Liver (tissue), 9 donors: ENCODE measurements around the gene ENPP3. TPM values are rescaled to one million over a fixed set of nuclear protein-coding genes. Genes with fewer than 3 reads are reported as not detected.

Experiments
- DNase-seq: peaks from one replicate; pipeline ENCODE4 v3.0.0-alpha.2; 2017; ENCODE audit warnings: low spot score
- H3K27ac ChIP-seq, 2 donors: one replicate each; pipeline ENCODE4 v1.7.0; 2013; ENCODE audit warnings: inconsistent platforms in 2 of 2, low read length in 2 of 2, control low read depth in 1 of 2, low read depth in 1 of 2, mild to moderate bottlenecking in 1 of 2
- H3K27me3 ChIP-seq, 4 donors: one replicate each; pipeline versions ENCODE4 v1.6.1 to v1.7.0; 2013; ENCODE audit warnings: low read length in 3 of 4, inconsistent platforms in 1 of 4, mild to moderate bottlenecking in 1 of 4, moderate library complexity in 1 of 4; ENCODE audit not compliant: control insufficient read depth in 4 of 4, insufficient read depth in 4 of 4
- H3K36me3 ChIP-seq, 4 donors: one replicate each; pipeline versions ENCODE4 v1.6.1 to v1.7.0; 2013; ENCODE audit warnings: low read length in 3 of 4, mild to moderate bottlenecking in 3 of 4, low read depth in 1 of 4, moderate library complexity in 1 of 4; ENCODE audit not compliant: control insufficient read depth in 4 of 4, insufficient read depth in 3 of 4
- H3K4me1 ChIP-seq, 4 donors: one replicate each; pipeline versions ENCODE4 v1.6.1 to v1.7.0; 2013; ENCODE audit warnings: low read length in 3 of 4, mild to moderate bottlenecking in 3 of 4, moderate library complexity in 1 of 4; ENCODE audit not compliant: control insufficient read depth in 4 of 4, insufficient read depth in 4 of 4
- H3K4me3 ChIP-seq, 3 donors: one replicate each; pipeline versions ENCODE4 v1.6.1 to v1.7.0; 2013; ENCODE audit warnings: low read length in 3 of 3, control low read depth in 1 of 3, low read depth in 1 of 3, mild to moderate bottlenecking in 1 of 3
- H3K9ac ChIP-seq, 2 donors: one replicate each; pipeline ENCODE4 v1.7.0; 2013; ENCODE audit warnings: low read length in 2 of 2, mild to moderate bottlenecking in 2 of 2, moderate library complexity in 2 of 2, control low read depth in 1 of 2, low read depth in 1 of 2
- H3K9me3 ChIP-seq, 4 donors: one replicate each; pipeline versions ENCODE4 v1.6.1 to v1.7.0; 2013; ENCODE audit warnings: low read length in 3 of 4; ENCODE audit not compliant: control insufficient read depth in 4 of 4
- ATF3 ChIP-seq: IDR thresholded peaks from 2 replicates; pipeline ENCODE4 v1.6.1; 2016; ENCODE audit warnings: antibody characterized with exemption
- CTCF ChIP-seq: fragments of 150-350 bp; IDR thresholded peaks from 2 replicates; pipeline ENCODE4 v1.5.1; 2017; ENCODE audit warnings: improper control_type of control experiment, low read depth, low read length; ENCODE audit not compliant: missing input control
- EGR1 ChIP-seq, 2 donors: IDR thresholded peaks; 2 replicates each; pipeline ENCODE4 v1.6.1; 2016 to 2018; ENCODE audit warnings: antibody characterized with exemption in 2 of 2, low read depth in 2 of 2
- GABPA ChIP-seq, 2 donors: IDR thresholded peaks in 1 of 2; conservative IDR thresholded peaks in 1 of 2; 2 replicates each; pipeline ENCODE4 v1.6.1; 2016; ENCODE audit warnings: antibody characterized with exemption in 2 of 2, mild to moderate bottlenecking in 1 of 2, moderate library complexity in 1 of 2
- HNF4A ChIP-seq, 2 donors: conservative IDR thresholded peaks; 2 replicates each; pipeline ENCODE4 v1.6.1; 2016; ENCODE audit warnings: antibody characterized with exemption in 2 of 2, mild to moderate bottlenecking in 2 of 2
- HNF4G ChIP-seq: IDR thresholded peaks from 2 replicates; pipeline ENCODE4 v1.6.1; 2016; ENCODE audit warnings: antibody characterized with exemption
- JUND ChIP-seq, 2 donors: IDR thresholded peaks; 2 replicates each; pipeline ENCODE4 v1.6.1; 2016; ENCODE audit warnings: antibody characterized with exemption in 2 of 2
- MAX ChIP-seq: IDR thresholded peaks from 2 replicates; pipeline ENCODE4 v1.6.1; 2016; ENCODE audit warnings: antibody characterized with exemption
- NR2F2 ChIP-seq: IDR thresholded peaks from 2 replicates; pipeline ENCODE4 v1.6.1; 2016; ENCODE audit warnings: antibody characterized with exemption
- RAD21 ChIP-seq, 2 donors: IDR thresholded peaks; 2 replicates each; pipeline ENCODE4 v1.6.1; 2016; ENCODE audit warnings: antibody characterized with exemption in 2 of 2, mild to moderate bottlenecking in 2 of 2
- RXRA ChIP-seq, 2 donors: IDR thresholded peaks; 2 replicates each; pipeline ENCODE4 v1.6.1; 2017 to 2018; ENCODE audit warnings: antibody characterized with exemption in 2 of 2, mild to moderate bottlenecking in 1 of 2
- SP1 ChIP-seq: IDR thresholded peaks from 2 replicates; pipeline ENCODE4 v1.6.1; 2018; ENCODE audit warnings: antibody characterized with exemption, mild to moderate bottlenecking
- TAF1 ChIP-seq: conservative IDR thresholded peaks from 2 replicates; pipeline ENCODE4 v1.6.1; 2016; ENCODE audit warnings: antibody characterized with exemption, mild to moderate bottlenecking
- ZBTB33 ChIP-seq: IDR thresholded peaks from 2 replicates; pipeline ENCODE4 v1.6.1; 2016; ENCODE audit warnings: antibody characterized with exemption
- WGBS: extraction: QIAGEN DNeasy Blood & Tissue Kit; methylation state at CpG from one replicate; pipeline ENCODE4 v1.1.7; 2013; 5-methylcytosine and 5-hydroxymethylcytosine counted together
- polyA plus RNA-seq, 2 donors: library from polyadenylated mRNA; stranded (reverse) in 1 of 2; unstranded in 1 of 2; fragments of 200-250 nt in 1 of 2; fragments of >200 nt in 1 of 2; fragmentation: Nextera tagmentation in 1 of 2; extraction: Ambion mirVana in 1 of 2; gene quantifications; one replicate each; pipeline versions ENCODE4 v1.2.1 to v1.2.3, GENCODE V29; 2013 to 2015
- total RNA-seq, 2 donors: library from RNA; depleted of rRNA; stranded (reverse); fragments of >200 nt; gene quantifications; one replicate each; pipeline ENCODE4 v1.2.3, GENCODE V29; 2014
- TF ChIP-seq, protein P1 (sequence below): IDR thresholded peaks from 2 replicates; pipeline ENCODE4 v1.6.1; 2016; ENCODE audit warnings: antibody characterized with exemption, mild to moderate bottlenecking
- donor health status: healthy.
- donor health status: healthy.
- donor health status: healthy.
- donor health status: healthy.
- donor health status: healthy.

Gene ENPP3
- total and polyA plus RNA-seq, 4 donors = 0.51 to 6.1 (median 1.1) TPM

DNA sequence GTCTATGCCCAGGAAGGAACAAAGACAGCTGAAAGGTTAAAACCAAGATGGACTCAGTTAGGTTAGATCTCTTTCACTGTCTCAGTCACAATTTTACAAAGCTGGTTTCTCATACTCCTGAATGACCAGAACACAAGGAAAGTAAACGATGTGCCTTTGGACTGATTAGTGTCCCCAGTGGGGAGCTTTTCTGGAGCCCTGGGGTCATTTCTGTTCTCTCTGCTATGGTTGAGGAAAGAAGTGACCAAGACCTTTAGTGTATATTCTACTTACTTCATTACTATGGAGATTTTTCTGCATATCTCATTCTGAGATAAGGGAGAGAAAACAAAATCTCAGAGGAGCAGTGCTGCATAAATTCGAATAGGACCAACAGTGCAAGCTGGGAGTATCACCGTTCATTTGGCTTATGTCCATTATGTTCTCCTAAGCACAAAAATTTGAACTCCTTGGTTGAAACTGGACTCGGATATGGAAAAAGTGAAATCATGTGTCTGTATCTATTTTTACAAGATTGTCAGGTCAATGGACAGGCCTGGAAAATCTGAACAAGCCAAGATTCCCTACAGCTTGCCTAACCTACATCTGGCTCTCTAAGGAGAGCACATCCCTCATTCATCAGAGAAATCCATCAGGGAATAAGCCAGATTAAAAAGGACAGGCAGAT, 136.3 kb downstream of the ENPP3 start:
- DNase-seq = no peak
- H3K27me3 ChIP-seq = no peaks in the 10 kb centered on the region
- H3K36me3 ChIP-seq = no peaks in the 10 kb centered on the region
- no peak for TF ChIP-seq HNF4G
- H3K4me3 ChIP-seq = no peak overlapping the region
- no peak overlapping the region for H3K9ac ChIP-seq
- H3K9me3 ChIP-seq = no peaks in the 10 kb centered on the region
- 77% methylated on average over 4 of the region's 4 CpGs for WGBS
- H3K4me1 ChIP-seq = no peaks in the 10 kb centered on the region
- no peak overlapping the region for H3K27ac ChIP-seq

- Histone ChIP-seq H3K4me3 (no peak overlapping the region), H3K9ac (no peak overlapping the region), H3K9me3 (no peaks in the 10 kb centered on the region), H3K4me1 (no peaks in the 10 kb centered on the region), H3K27me3 (no peaks in the 10 kb centered on the region), H3K27ac (no peak overlapping the region), H3K36me3 (no peaks in the 10 kb centered on the region)
- DNase-seq = no peak
- 96% methylated on average over 3 of the region's 3 CpGs for WGBS
- TF ChIP-seq JUND (IDR thresholded peaks at IDR 0.05) (no peak), GABPA (IDR thresholded peaks at IDR 0.05 in 1 of 2, conservative IDR thresholded peaks at IDR 0.05 in 1 of 2) (no peak), ATF3 (no peak), MAX (no peak), SP1 (no peak), RAD21 (IDR thresholded peaks at IDR 0.05) (no peak), HNF4G (no peak), TAF1 (no peak), NR2F2 (no peak), HNF4A (conservative IDR thresholded peaks at IDR 0.05) (no peak), RXRA (IDR thresholded peaks at IDR 0.05) (no peak), EGR1 (IDR thresholded peaks at IDR 0.05; ENCODE audit: low read depth in 2 of 2) (no peak), CTCF (no peak), ZBTB33 (no peak)
- TF ChIP-seq, protein P1, sequence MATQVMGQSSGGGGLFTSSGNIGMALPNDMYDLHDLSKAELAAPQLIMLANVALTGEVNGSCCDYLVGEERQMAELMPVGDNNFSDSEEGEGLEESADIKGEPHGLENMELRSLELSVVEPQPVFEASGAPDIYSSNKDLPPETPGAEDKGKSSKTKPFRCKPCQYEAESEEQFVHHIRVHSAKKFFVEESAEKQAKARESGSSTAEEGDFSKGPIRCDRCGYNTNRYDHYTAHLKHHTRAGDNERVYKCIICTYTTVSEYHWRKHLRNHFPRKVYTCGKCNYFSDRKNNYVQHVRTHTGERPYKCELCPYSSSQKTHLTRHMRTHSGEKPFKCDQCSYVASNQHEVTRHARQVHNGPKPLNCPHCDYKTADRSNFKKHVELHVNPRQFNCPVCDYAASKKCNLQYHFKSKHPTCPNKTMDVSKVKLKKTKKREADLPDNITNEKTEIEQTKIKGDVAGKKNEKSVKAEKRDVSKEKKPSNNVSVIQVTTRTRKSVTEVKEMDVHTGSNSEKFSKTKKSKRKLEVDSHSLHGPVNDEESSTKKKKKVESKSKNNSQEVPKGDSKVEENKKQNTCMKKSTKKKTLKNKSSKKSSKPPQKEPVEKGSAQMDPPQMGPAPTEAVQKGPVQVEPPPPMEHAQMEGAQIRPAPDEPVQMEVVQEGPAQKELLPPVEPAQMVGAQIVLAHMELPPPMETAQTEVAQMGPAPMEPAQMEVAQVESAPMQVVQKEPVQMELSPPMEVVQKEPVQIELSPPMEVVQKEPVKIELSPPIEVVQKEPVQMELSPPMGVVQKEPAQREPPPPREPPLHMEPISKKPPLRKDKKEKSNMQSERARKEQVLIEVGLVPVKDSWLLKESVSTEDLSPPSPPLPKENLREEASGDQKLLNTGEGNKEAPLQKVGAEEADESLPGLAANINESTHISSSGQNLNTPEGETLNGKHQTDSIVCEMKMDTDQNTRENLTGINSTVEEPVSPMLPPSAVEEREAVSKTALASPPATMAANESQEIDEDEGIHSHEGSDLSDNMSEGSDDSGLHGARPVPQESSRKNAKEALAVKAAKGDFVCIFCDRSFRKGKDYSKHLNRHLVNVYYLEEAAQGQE = no peak
These were observed 138.8 kb downstream of the ENPP3 start for GRCh38 chr6:131775886-131776285.
